ENCODE data around the gene HMGN2. TPM values are rescaled to one million over a fixed set of nuclear protein-coding genes. Genes with fewer than 3 reads are reported as not detected.
"Not testable (repeated sequence)": the region's sequence is repeated elsewhere in the genome, so short reads cannot be mapped to it uniquely, and the experiment has no call there.

The HMGN2 gene
- total and polyA plus RNA-seq, 2 of the 13 experiments (the other 11 are each of a cell fraction or from before 2014, with no cell fraction given): 63.4 to 343 TPM

GRCh38 chr1:26510711-26511110, 38.5 kb downstream of the HMGN2 start:
- H4K20me1 ChIP-seq (ENCODE audit: insufficient read depth, low read length); H3K27me3 ChIP-seq (ENCODE audit: control insufficient read depth in 1 of 2, insufficient read depth in 2 of 2, low read length in 2 of 2); in situ Hi-C loops (cut with HindIII; ENCODE audit: extremely low pct_ligation_motif_present, low pct_unique_long_range_greater_than_20kb); H3K36me3 ChIP-seq (replicated peaks in 1 of 2; ENCODE audit: control insufficient read depth in 1 of 2, insufficient read depth in 2 of 2, low read length in 2 of 2); H3K27ac ChIP-seq (ENCODE audit: extremely low read length, insufficient read depth, low read length); H2AFZ ChIP-seq (ENCODE audit: low read length); H3K4me2 ChIP-seq (ENCODE audit: low read depth, low read length); CTCF ChIA-PET (ENCODE audit: low intra/inter-chr PET ratio, low total read pairs); POLR2A ChIA-PET; ATAC-seq; H3K79me2 ChIP-seq (ENCODE audit: insufficient read depth, low read length); H3K4me3 ChIP-seq (replicated peaks in 1 of 3; ENCODE audit: insufficient read depth in 1 of 3, low read depth in 2 of 3, low read length in 3 of 3); FAIRE-seq; DNase-seq (ENCODE audit: low spot score); H3K9me3 ChIP-seq (ENCODE audit: low read length); H3K4me1 ChIP-seq (ENCODE audit: insufficient read depth, low read length); intact Hi-C loops (cut with micrococcal nuclease; ENCODE audit: unreplicated experiment); BruUV-seq (replicated peaks); H3K9ac ChIP-seq (ENCODE audit: insufficient read depth, low read depth, low read length): not testable (repeated sequence)
- WGBS (ENCODE audit: low lambda C conversion rate): 15% methylated on average over 2 of the region's 2 CpGs

GRCh38 chr1:26515836-26516235, 43.6 kb downstream of the HMGN2 start:
- 52% methylated on average over 4 of the region's 4 CpGs for WGBS (ENCODE audit: low lambda C conversion rate)
- CTCF ChIA-PET (ENCODE audit: low intra/inter-chr PET ratio, low total read pairs); H3K36me3 ChIP-seq (replicated peaks in 1 of 2; ENCODE audit: control insufficient read depth in 1 of 2, insufficient read depth in 2 of 2, low read length in 2 of 2); H2AFZ ChIP-seq (ENCODE audit: low read length); H3K4me3 ChIP-seq (replicated peaks in 1 of 3; ENCODE audit: insufficient read depth in 1 of 3, low read depth in 2 of 3, low read length in 3 of 3); H3K79me2 ChIP-seq (ENCODE audit: insufficient read depth, low read length); DNase-seq (ENCODE audit: low spot score); H3K9me3 ChIP-seq (ENCODE audit: low read length); intact Hi-C loops (cut with micrococcal nuclease; ENCODE audit: unreplicated experiment); H3K9ac ChIP-seq (ENCODE audit: insufficient read depth, low read depth, low read length); H3K27me3 ChIP-seq (ENCODE audit: control insufficient read depth in 1 of 2, insufficient read depth in 2 of 2, low read length in 2 of 2); H4K20me1 ChIP-seq (ENCODE audit: insufficient read depth, low read length); BruUV-seq (replicated peaks); H3K4me1 ChIP-seq (ENCODE audit: insufficient read depth, low read length); FAIRE-seq; in situ Hi-C loops (cut with HindIII; ENCODE audit: extremely low pct_ligation_motif_present, low pct_unique_long_range_greater_than_20kb); ATAC-seq; H3K4me2 ChIP-seq (ENCODE audit: low read depth, low read length); H3K27ac ChIP-seq (ENCODE audit: extremely low read length, insufficient read depth, low read length): not testable (repeated sequence)
- POLR2A ChIA-PET: interaction anchor here (2.7 kb wide), 1 partner anchor 14 kb away, joined by 11 read pairs; no protein-coding TSS in a partner anchor

All from HepG2 (cell line).